Psoas muscle (tissue), 8 donors: ENCODE data around the gene BCAS1. TPM values are rescaled to one million over a fixed set of nuclear protein-coding genes. Genes with fewer than 3 reads are reported as not detected.

Experiments used
- ATAC-seq, 4 donors: fragments of 200-7000 bp; cut with Tn5 transposase; one replicate each; pipeline ENCODE4 v1.9.1; 2020; ENCODE audit warnings: moderate library complexity in 3 of 4, mild to moderate bottlenecking in 2 of 4
- DNase-seq, 2 donors: peaks; one replicate each; pipeline ENCODE4 v3.0.0-alpha.2; 2020
- H3K27ac ChIP-seq: fragments of 200-600 bp; one replicate; pipeline ENCODE4 v1.8.0; 2022
- H3K27me3 ChIP-seq, 3 donors: fragments of 200-600 bp in 1 of 3; one replicate each; pipeline versions ENCODE4 v1.6.1 to v1.8.0; 2013 to 2022; ENCODE audit warnings: low read length in 2 of 3, mild to moderate bottlenecking in 2 of 3, moderate library complexity in 1 of 3; ENCODE audit not compliant: insufficient read depth in 3 of 3
- H3K36me3 ChIP-seq, 2 donors: fragments of 200-600 bp in 1 of 2; one replicate each; pipeline versions ENCODE4 v1.6.1 to v1.8.0; 2013 to 2022; ENCODE audit warnings: low read depth in 1 of 2, mild to moderate bottlenecking in 1 of 2, moderate library complexity in 1 of 2; ENCODE audit not compliant: insufficient read depth in 1 of 2
- H3K4me1 ChIP-seq: fragments of 200-600 bp; one replicate; pipeline ENCODE4 v1.8.0; 2022
- H3K4me3 ChIP-seq: fragments of 200-600 bp; one replicate; pipeline ENCODE4 v1.8.0; 2022; ENCODE audit warnings: mild to moderate bottlenecking
- H3K9me3 ChIP-seq: fragments of 200-600 bp; one replicate; pipeline ENCODE4 v1.8.0; 2022
- WGBS, 3 donors: extraction: QIAGEN DNeasy Blood & Tissue Kit; methylation state at CpG; one replicate each; pipeline versions ENCODE4 v1.1.6 to v1.1.7; 2013; 5-methylcytosine and 5-hydroxymethylcytosine counted together
- intact Hi-C, 2 donors: fragments of 100-400 bp; cut with DNase I; formaldehyde crosslinking; loops; one replicate each; pipeline versions ENCODE4 v1.11.0 to v1.14.2; 2022
- polyA plus RNA-seq, 3 donors: library from polyadenylated mRNA; stranded (reverse); fragments of 200-250 nt; gene quantifications; one replicate each; pipeline ENCODE4 v1.2.3, GENCODE V29; 2013
- total RNA-seq, 4 donors: library from RNA; stranded (reverse); fragmentation: NEBNext Ultra II Directional in 2 of 4; extraction: Animal tissue kit (Norgen Biotek cat#: 25700) in 2 of 4; gene quantifications; one replicate each; pipeline versions ENCODE4 v1.2.1 to v1.2.4, GENCODE V29; 2021 to 2023
- TF ChIP-seq, protein P1 (sequence below): fragments of 200-600 bp; IDR thresholded peaks from one replicate; pipeline ENCODE4 v1.8.0; 2022; ENCODE audit warnings: antibody characterized with exemption
- donor health status: healthy with polysubstance abuse.
- donor health status: DM: no; HTN: no; CAD: no; lungs with moderate emphysema.
- donor health status: Bipolar disorder and iron deficiency.
- donor health status: healthy.
- donor health status: DM: yes; HTN: yes; CAD: no.
- donor health status: DM: no; HTN: no; CAD: no.
- donor health status: DM: no; HTN: no; CAD: no.
- donor health status: DM: yes; HTN: yes; CAD: no.

The BCAS1 gene
- total and polyA plus RNA-seq, 7 donors = 0.01 to 0.26 (median 0.16) TPM; not detected in 2

DNA sequence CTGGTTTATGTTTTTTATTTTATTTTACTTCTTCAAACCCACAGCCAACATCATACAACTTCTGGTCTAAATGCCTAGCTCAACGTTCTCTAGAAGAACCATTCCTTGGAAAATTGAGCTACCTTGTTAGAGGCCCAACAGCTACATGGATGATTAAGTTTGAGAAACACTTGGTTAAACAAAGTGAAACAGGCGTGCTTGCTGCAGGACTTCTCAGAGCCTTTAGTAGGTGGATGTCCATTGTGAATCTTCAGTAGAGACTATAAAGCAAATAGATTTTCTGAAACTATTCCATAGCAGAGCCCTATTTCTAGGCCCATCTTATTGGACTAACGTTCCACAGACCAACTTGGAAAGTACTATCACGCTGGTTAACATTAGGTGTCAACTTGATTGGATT, 51.3 kb downstream of the BCAS1 start:
- TF ChIP-seq, protein P1, sequence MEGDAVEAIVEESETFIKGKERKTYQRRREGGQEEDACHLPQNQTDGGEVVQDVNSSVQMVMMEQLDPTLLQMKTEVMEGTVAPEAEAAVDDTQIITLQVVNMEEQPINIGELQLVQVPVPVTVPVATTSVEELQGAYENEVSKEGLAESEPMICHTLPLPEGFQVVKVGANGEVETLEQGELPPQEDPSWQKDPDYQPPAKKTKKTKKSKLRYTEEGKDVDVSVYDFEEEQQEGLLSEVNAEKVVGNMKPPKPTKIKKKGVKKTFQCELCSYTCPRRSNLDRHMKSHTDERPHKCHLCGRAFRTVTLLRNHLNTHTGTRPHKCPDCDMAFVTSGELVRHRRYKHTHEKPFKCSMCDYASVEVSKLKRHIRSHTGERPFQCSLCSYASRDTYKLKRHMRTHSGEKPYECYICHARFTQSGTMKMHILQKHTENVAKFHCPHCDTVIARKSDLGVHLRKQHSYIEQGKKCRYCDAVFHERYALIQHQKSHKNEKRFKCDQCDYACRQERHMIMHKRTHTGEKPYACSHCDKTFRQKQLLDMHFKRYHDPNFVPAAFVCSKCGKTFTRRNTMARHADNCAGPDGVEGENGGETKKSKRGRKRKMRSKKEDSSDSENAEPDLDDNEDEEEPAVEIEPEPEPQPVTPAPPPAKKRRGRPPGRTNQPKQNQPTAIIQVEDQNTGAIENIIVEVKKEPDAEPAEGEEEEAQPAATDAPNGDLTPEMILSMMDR = no peak
- no peak for ATAC-seq
- Histone ChIP-seq H3K4me1 (no peaks in the 10 kb centered on the region), H3K9me3 (no peaks in the 10 kb centered on the region), H3K4me3 (no peak overlapping the region), H3K27ac (no peak overlapping the region), H3K36me3 (no peaks in the 10 kb centered on the region), H3K27me3 (no peaks in the 10 kb centered on the region)
- no peak for DNase-seq
- intact Hi-C loops = no loop called here
- 92 to 96% (median 94%) methylated on average over 4 of the region's 4 CpGs for WGBS, 3 donors

DNA sequence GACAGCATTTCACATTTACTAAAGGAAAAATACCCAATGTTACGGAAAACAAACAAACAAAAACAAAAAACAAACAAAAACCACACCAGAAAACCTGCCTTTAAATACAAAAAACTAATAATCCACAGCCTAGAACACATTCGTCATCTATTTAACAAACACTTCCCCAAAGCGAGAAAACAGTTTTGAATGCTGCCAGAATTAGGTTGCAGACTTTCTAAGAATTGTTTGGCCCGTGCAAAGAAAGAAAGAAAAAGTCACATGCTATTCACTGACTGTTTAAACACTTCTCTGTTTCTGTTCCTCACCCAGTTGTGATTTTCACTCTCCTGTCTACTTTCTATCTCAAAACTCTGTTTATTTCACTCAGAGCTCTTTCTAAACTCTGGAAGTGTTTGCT, 52.5 kb downstream of the BCAS1 start:
- WGBS, 3 donors = 40 to 71% (median 44%) methylated on average over 4 of the region's 4 CpGs
- Histone ChIP-seq H3K27ac (no peak overlapping the region), H3K9me3 (no peaks in the 10 kb centered on the region), H3K4me3 (no peak overlapping the region), H3K36me3 (no peaks in the 10 kb centered on the region), H3K4me1 (no peaks in the 10 kb centered on the region), H3K27me3 (no peaks in the 10 kb centered on the region)
- no peak for DNase-seq
- TF ChIP-seq, protein P1 = no peak
- intact Hi-C loops = no loop called here
- no peak for ATAC-seq

DNA sequence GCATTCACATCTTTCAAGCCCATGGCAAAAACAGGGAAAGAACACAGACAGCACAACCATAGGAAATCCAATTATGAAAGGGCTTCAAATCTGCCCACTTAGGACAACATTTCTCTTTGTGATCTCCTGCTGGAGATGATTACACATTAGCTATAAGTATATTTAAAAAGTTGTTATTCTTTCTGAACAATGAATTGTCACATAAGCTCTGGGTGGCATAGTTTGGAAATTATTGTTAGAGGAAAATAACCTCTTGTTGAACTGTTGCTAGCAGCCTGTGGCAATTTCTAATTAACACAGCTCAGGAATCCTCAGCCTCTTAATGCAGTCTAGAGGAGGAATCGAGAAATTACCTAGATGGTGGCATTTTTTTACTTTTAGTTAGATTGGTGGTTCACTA, 54.9 kb downstream of the BCAS1 start:
- intact Hi-C loops = no loop called here
- H3K27ac ChIP-seq = no peak overlapping the region
- no peaks in the 10 kb centered on the region for H3K4me1 ChIP-seq
- H3K9me3 ChIP-seq = no peaks in the 10 kb centered on the region
- TF ChIP-seq, protein P1 = no peak
- ATAC-seq = no peak
- no peaks in the 10 kb centered on the region for H3K36me3 ChIP-seq
- H3K27me3 ChIP-seq = no peaks in the 10 kb centered on the region
- H3K4me3 ChIP-seq = no peak overlapping the region
- no peak for DNase-seq
- 79 to 84% (median 80%) methylated on average over 1 of the region's 1 CpG for WGBS, 3 donors

DNA sequence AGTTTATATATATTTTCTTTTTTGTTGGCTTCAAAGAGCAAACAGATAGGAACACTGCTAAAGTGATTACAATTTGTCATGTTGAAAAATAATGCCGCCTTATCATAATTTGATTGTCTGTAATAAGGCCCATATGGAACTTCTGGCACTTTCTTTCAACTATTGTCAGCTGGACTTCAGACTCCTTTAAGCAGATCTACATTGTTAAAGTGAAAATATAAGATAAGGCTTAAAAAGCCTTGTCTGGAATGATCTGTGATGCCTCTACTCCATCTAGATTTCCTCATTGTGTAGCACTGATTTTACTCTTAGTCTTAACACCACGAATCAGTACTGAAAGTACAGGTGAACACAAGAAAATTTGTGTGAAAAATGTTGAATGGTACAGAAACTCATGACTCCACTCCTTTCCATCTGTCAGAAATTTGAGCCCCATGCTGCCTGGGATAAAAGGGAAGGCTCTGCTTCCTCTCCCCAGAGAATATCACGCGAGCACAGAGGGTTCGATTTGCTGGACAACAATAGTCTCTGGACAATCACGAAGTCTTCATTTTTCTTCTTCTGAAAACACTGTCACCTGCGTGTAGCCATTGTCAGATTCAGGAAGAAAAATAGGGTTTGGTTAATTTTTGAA, 56.0 kb downstream of the BCAS1 start:
- 20 to 34% (median 30%) methylated on average over 7 of the region's 7 CpGs for WGBS, 3 donors
- intact Hi-C loops = no loop called here
- DNase-seq = no peak
- TF ChIP-seq, protein P1 = no peak
- no peaks in the 10 kb centered on the region for H3K27me3 ChIP-seq
- H3K9me3 ChIP-seq = no peaks in the 10 kb centered on the region
- no peaks in the 10 kb centered on the region for H3K4me1 ChIP-seq
- no peak for ATAC-seq
- no peaks in the 10 kb centered on the region for H3K36me3 ChIP-seq
- H3K27ac ChIP-seq = no peak overlapping the region
- H3K4me3 ChIP-seq = no peak overlapping the region

DNA sequence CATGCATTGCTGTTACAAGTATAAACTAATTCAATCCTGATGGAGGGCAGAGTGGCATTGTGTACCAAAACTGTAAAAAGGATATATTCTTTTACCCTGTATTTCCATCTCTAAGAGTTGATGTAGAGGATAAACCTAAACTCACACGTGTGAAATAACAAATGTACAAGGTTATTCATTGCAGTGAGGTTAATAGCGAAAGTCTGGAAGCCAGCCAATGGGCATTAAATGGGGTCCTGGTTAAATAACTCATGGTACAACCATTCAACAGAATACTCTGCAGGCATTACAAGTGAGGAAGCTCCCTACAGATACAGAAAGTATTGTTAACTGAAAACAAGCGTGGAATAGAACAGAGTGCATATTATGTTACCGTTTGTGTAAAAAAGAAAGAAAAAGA, 56.9 kb downstream of the BCAS1 start:
- ATAC-seq = no peak
- Histone ChIP-seq H3K4me1 (no peaks in the 10 kb centered on the region), H3K36me3 (no peaks in the 10 kb centered on the region), H3K27ac (no peak overlapping the region), H3K9me3 (no peaks in the 10 kb centered on the region), H3K4me3 (no peak overlapping the region), H3K27me3 (no peaks in the 10 kb centered on the region)
- intact Hi-C loops = no loop called here
- WGBS, 3 donors = 41 to 52% (median 50%) methylated on average over 4 of the region's 4 CpGs
- DNase-seq = no peak
- TF ChIP-seq, protein P1 = no peak
